ENCODE measurements around the gene PRDM16. TPM values are rescaled to one million over a fixed set of nuclear protein-coding genes. Genes with fewer than 3 reads are reported as not detected.

The PRDM16 gene
- total RNA-seq, 1 experiment from 2014 or later: 0.09 TPM

- no peak for TF ChIP-seq CTCF (IDR thresholded peaks at IDR 0.05; ENCODE audit: unreplicated experiment)
- intact Hi-C loops (cut with micrococcal nuclease; ENCODE audit: unreplicated experiment): no loop called here
- CTCF ChIA-PET: no interaction called here
- Mint-ChIP-seq H3K4me3 (ENCODE audit: low read depth, unreplicated experiment) (no peak overlapping the region), H3K36me3 (ENCODE audit: insufficient read depth, unreplicated experiment) (no peaks in the 10 kb centered on the region), H3K27me3 (ENCODE audit: unreplicated experiment) (peaks cover 34% of the 10 kb centered on the region), H3K9me3 (ENCODE audit: low read depth, unreplicated experiment) (no peaks in the 10 kb centered on the region), H3K27ac (ENCODE audit: unreplicated experiment) (no peak overlapping the region), H3K4me1 (ENCODE audit: low read depth, unreplicated experiment) (no peaks in the 10 kb centered on the region)
- no TSS peak for BruUV-seq (replicated peaks)
- DNase-seq: no peak
Measured at GRCh38 chr1:3125546-3126368, 56.8 kb downstream of the PRDM16 start.

GRCh38 chr1:3126756-3127678, 58.0 kb downstream of the PRDM16 start:
- no peak for TF ChIP-seq CTCF (IDR thresholded peaks at IDR 0.05; ENCODE audit: unreplicated experiment)
- CTCF ChIA-PET: no interaction called here
- Mint-ChIP-seq H3K27me3 (ENCODE audit: unreplicated experiment) (peaks cover 24% of the 10 kb centered on the region), H3K9me3 (ENCODE audit: low read depth, unreplicated experiment) (no peaks in the 10 kb centered on the region), H3K36me3 (ENCODE audit: insufficient read depth, unreplicated experiment) (no peaks in the 10 kb centered on the region), H3K4me1 (ENCODE audit: low read depth, unreplicated experiment) (no peaks in the 10 kb centered on the region), H3K4me3 (ENCODE audit: low read depth, unreplicated experiment) (no peak overlapping the region), H3K27ac (ENCODE audit: unreplicated experiment) (no peak overlapping the region)
- intact Hi-C loops (cut with micrococcal nuclease; ENCODE audit: unreplicated experiment): no loop called here
- DNase-seq: no peak
- BruUV-seq (replicated peaks): no TSS peak

GRCh38 chr1:3127738-3128137, 58.7 kb downstream of the PRDM16 start:
- no peak overlapping the region for H3K4me3 Mint-ChIP-seq (ENCODE audit: low read depth, unreplicated experiment)
- no peak for DNase-seq
- no peak for TF ChIP-seq CTCF (IDR thresholded peaks at IDR 0.05; ENCODE audit: unreplicated experiment)
- H3K4me1 Mint-ChIP-seq (ENCODE audit: low read depth, unreplicated experiment): no peaks in the 10 kb centered on the region
- intact Hi-C loops (cut with micrococcal nuclease; ENCODE audit: unreplicated experiment): no loop called here
- CTCF ChIA-PET: no interaction called here
- H3K27ac Mint-ChIP-seq (ENCODE audit: unreplicated experiment): no peak overlapping the region
- peaks cover 20% of the 10 kb centered on the region for H3K27me3 Mint-ChIP-seq (ENCODE audit: unreplicated experiment)
- BruUV-seq (replicated peaks): no TSS peak
- no peaks in the 10 kb centered on the region for H3K36me3 Mint-ChIP-seq (ENCODE audit: insufficient read depth, unreplicated experiment)
- no peaks in the 10 kb centered on the region for H3K9me3 Mint-ChIP-seq (ENCODE audit: low read depth, unreplicated experiment)

DNA sequence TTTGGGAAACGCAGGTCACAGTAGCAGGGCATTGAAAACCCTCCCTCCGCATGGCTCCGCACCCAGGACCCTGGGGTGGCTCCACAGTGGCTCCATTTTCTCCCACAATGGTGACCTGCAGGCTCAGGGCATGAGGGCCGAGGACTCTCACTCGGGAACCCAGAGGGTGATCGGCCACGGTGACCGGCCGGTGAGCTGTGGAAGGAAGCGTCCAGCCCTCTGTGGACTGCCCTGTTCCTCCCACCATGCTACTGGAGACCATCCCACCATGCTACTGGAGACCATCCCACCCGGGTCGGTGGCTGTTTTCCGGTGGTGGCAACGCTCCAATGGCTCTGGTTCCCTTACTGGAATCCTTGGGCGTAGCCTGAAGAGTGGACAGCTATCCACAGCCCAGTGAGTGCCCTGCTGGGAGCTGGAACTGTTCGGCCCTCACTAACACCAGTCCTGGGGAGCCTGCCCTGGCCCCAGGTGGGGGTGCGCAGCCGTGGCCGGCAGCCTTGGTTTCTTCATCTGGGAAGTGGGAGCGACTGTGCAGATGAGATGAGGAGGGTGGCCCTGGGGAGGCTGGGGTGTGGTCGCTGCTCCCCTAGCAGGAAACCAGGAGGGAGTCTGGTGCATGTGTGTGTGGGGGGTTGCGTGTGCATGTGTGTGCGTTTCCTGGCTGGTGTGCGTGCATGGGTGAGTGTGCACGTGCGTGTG, 59.6 kb downstream of the PRDM16 start:
- TF ChIP-seq CTCF (IDR thresholded peaks at IDR 0.05; ENCODE audit: unreplicated experiment): no peak
- H3K9me3 Mint-ChIP-seq (ENCODE audit: low read depth, unreplicated experiment): no peaks in the 10 kb centered on the region
- no peak for DNase-seq
- intact Hi-C loops (cut with micrococcal nuclease; ENCODE audit: unreplicated experiment): no loop called here
- H3K27me3 Mint-ChIP-seq (ENCODE audit: unreplicated experiment): peaks cover 20% of the 10 kb centered on the region
- BruUV-seq (replicated peaks): no TSS peak
- H3K27ac Mint-ChIP-seq (ENCODE audit: unreplicated experiment): no peak overlapping the region
- CTCF ChIA-PET: no interaction called here
- H3K36me3 Mint-ChIP-seq (ENCODE audit: insufficient read depth, unreplicated experiment): no peaks in the 10 kb centered on the region
- no peaks in the 10 kb centered on the region for H3K4me1 Mint-ChIP-seq (ENCODE audit: low read depth, unreplicated experiment)
- no peak overlapping the region for H3K4me3 Mint-ChIP-seq (ENCODE audit: low read depth, unreplicated experiment)
